PFSK-1 (cell line): ENCODE measurements around the gene FBXL19.

Experiments used
- FOXP2 ChIP-seq: optimal IDR thresholded peaks from 2 replicates; pipeline ENCODE3; 2011; ENCODE audit warnings: borderline replicate concordance, control low read depth, inconsistent platforms; ENCODE audit not compliant: insufficient read depth; ENCODE audit errors: extremely low read length, extremely low read depth
- POLR2AphosphoS5 ChIP-seq: IDR thresholded peaks from 2 replicates; pipeline ENCODE4 v1.6.1; 2012; ENCODE audit warnings: low read depth, mild to moderate bottlenecking, control low read depth, low read length, moderate library complexity
- REST ChIP-seq, 2 experiments: IDR thresholded peaks; 2 replicates each; pipeline versions ENCODE4 v1.6.1 to v1.8.0; 2011 to 2012; ENCODE audit warnings: low read depth in 2 of 2, low read length in 2 of 2, control low read depth in 1 of 2, inconsistent platforms in 1 of 2, mild to moderate bottlenecking in 1 of 2, moderate library complexity in 1 of 2; ENCODE audit not compliant: insufficient read depth in 1 of 2
- SIN3A ChIP-seq: IDR thresholded peaks from 2 replicates; pipeline ENCODE4 v1.6.1; 2012; ENCODE audit warnings: mild to moderate bottlenecking, low read length, moderate library complexity, borderline replicate concordance; ENCODE audit not compliant: insufficient read depth
- TAF1 ChIP-seq: IDR thresholded peaks from 2 replicates; pipeline ENCODE4 v1.6.1; 2012; ENCODE audit warnings: low read length, control low read depth, borderline replicate concordance; ENCODE audit not compliant: insufficient read depth

FBXL19 gene

GRCh38 chr16:30954993-30955392, 31.6 kb downstream of the FBXL19 start:
- TF ChIP-seq POLR2AphosphoS5 (no peak), FOXP2 (no peak), REST (IDR thresholded peaks at IDR 0.05; ENCODE audit: insufficient read depth in 1 of 2, low read depth in 2 of 2, low read length in 2 of 2) (no peak), SIN3A (no peak), TAF1 (no peak)

GRCh38 chr16:30956601-30957455, 33.5 kb downstream of the FBXL19 start:
- TF ChIP-seq FOXP2 (no peak), REST (IDR thresholded peaks at IDR 0.05; ENCODE audit: insufficient read depth in 1 of 2, low read depth in 2 of 2, low read length in 2 of 2) (no peak), POLR2AphosphoS5 (no peak), SIN3A (no peak), TAF1 (peak; percentile 58; the same call in 1 of the 2 replicates)

- TF ChIP-seq TAF1 (no peak), FOXP2 (no peak), SIN3A (no peak), REST (IDR thresholded peaks at IDR 0.05; ENCODE audit: insufficient read depth in 1 of 2, low read depth in 2 of 2, low read length in 2 of 2) (no peak), POLR2AphosphoS5 (no peak)
Observed at GRCh38 chr16:30957456-30958174, 34.2 kb downstream of the FBXL19 start, which contains the start of gene SETD1A. Gene SETD1A (plus strand): TSS chr16:30957754. CDS start chr16:30958732, 978 bp downstream.

- TF ChIP-seq TAF1 (no peak), REST (IDR thresholded peaks at IDR 0.05; ENCODE audit: insufficient read depth in 1 of 2, low read depth in 2 of 2, low read length in 2 of 2) (no peak), POLR2AphosphoS5 (no peak), FOXP2 (no peak), SIN3A (no peak)
Observed at GRCh38 chr16:30958175-30959079, 35.1 kb downstream of the FBXL19 start.
